Breast epithelium (tissue), 3 donors: ENCODE measurements around the gene EFL1.
"Not testable (repeated sequence)": the region's sequence is repeated elsewhere in the genome, so short reads cannot be mapped to it uniquely, and the experiment has no call there.

ENCODE experiments used
- CTCF ChIP-seq, 3 donors: fragments of 450-650 bp; IDR thresholded peaks; one replicate each; pipeline ENCODE4 v1.5.1; 2016 to 2017; ENCODE audit warnings: antibody characterized with exemption in 3 of 3, mild to moderate bottlenecking in 3 of 3, moderate library complexity in 3 of 3
- POLR2A ChIP-seq: fragments of 450-650 bp; IDR thresholded peaks from one replicate; pipeline ENCODE4 v1.6.1; 2016; ENCODE audit warnings: antibody characterized with exemption, mild to moderate bottlenecking, moderate library complexity
- POLR2AphosphoS5 ChIP-seq, 3 donors: sonication (generic); formaldehyde crosslinking; IDR thresholded peaks; one replicate each; pipeline ENCODE4 v1.6.1; 2017; ENCODE audit warnings: antibody characterized with exemption in 3 of 3

- not testable (repeated sequence) for TF ChIP-seq CTCF (IDR thresholded peaks at IDR 0.05); POLR2AphosphoS5 (IDR thresholded peaks at IDR 0.05); POLR2A
These were observed 19.9 kb upstream of the EFL1 start for GRCh38 chr15:82282386-82282785.
